Measurements from ENCODE around the gene AIFM2.

GRCh38 chr10:70070834-70071233 lies 61.8 kb downstream of the AIFM2 start:
- no peak for TF ChIP-seq EP300 (IDR thresholded peaks at IDR 0.05)
- TF ChIP-seq CTCF (IDR thresholded peaks at IDR 0.05): no peak
